ENCODE results near the gene PNPLA5.

GRCh38 chr22:43855431-43855830 lies 36.4 kb downstream of the PNPLA5 start:
- TF ChIP-seq CTCF (IDR thresholded peaks at IDR 0.05): no peak
- TF ChIP-seq REST (IDR thresholded peaks at IDR 0.05; ENCODE audit: insufficient read depth in 1 of 2, low read depth in 2 of 2, low read length in 1 of 2): no peak

All from Panc1 (cell line).